Measurements from ENCODE around the gene PCBP3.

GRCh38 chr21:45863751-45864150 lies 220.2 kb downstream of the PCBP3 start:
- no peak for TF ChIP-seq CTCF (conservative IDR thresholded peaks at IDR 0.05)
- no peak for TF ChIP-seq ZFX (IDR thresholded peaks at IDR 0.05)

Measured in C4-2B (cell line).